HTR-8/SVneo (cell line): Measurements from ENCODE around the gene ZBTB46.
A peak's percentile ranks its signal among the peaks of the same experiment; 100 is the strongest.

ENCODE experiments used
- DNase-seq: peaks from one replicate; pipeline ENCODE4 v3.0.0; 2011; ENCODE audit warnings: low spot score, mixed read lengths; ENCODE audit not compliant: insufficient read length
- FAIRE-seq: peaks from 2 replicates; lab custom pipeline; 2011; peaks lifted over from hg19 to GRCh38; lab: Jason Lieb, UNC

ZBTB46 gene

DNA sequence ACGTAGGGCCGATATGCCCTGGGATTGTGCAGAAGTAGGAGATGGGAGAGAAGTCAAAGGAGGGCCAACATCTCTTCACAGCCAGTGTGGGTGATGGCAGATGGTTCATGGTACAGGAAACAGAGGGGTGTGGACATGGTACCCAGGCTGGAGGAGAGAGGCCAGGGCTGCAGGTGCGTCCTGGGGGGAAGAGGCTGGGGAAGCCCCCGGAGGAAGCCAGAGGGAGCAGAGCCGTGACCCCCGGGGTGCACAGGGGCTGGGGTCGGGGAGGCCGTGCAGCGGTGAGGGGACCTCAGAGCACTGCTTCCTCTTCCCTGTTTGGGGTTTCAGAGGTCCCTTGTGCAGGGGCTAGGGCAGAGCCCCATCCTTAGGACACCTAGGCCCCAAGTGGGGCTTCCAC is 11.2 kb upstream of the ZBTB46 start:
- no peak for DNase-seq
- FAIRE-seq = no peak

DNA sequence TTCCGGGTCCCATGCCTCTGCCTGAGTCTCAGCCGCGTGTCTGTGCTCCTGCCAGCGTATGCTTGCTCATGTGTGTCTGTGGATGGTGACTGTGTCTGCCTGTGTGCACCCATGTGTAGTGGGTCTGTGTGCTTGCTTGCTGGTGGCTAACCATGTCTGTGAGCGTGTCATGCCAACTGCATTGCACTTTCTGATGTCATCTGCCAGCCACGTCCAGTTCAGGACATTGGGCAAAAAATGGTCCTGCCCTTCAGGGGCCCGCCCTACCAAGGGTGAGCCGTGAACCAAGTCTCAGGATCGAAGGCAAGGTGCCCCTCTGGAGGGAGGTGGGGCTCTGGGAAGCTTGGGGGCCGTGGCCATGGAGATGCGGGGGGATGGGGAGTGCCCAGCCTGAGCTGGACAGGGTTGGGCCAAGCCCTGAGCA is 9.4 kb upstream of the ZBTB46 start:
- no peak for DNase-seq
- peak; percentile 90 for FAIRE-seq

DNA sequence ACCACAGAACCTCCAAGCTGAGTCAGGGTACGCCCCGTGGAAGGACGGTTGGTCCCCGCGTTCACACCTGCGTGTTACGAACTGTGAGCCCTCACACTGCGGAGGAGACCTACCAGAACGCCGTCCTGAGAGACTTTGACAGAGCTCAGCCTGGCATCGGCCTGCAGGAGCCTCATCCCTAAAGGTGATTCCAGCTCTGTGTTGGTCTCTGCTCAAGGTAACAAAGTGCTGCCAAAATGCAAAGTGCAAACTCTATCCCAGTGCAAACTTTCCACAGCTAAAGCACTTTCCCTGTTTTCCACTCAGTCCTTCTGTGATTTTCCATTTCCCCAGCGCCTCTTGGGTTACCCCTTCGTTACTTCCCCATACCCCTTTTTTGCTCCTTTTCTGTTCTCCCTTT is 8.6 kb upstream of the ZBTB46 start:
- no peak for DNase-seq
- FAIRE-seq = no peak

DNA sequence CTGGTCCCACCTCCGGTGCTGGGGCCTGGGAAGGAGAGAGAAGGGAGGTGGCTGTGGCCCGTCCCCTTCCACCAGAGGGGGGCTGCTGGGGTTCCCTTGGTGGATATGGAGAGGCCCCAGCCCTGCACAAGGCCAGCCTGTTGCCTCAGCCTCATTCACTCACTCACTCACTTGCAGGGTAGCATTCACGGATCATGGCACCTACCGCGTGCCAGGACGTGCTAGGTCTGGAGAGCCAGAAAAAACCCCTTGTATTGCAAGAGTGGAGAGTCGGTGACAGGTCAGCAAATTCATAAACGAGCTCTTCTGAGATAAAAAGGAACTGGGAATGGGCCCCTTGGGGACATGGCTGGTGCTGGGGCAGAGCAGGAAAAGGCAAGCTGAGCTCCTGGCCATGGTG is 6.4 kb upstream of the ZBTB46 start:
- DNase-seq = no peak
- FAIRE-seq = no peak

DNA sequence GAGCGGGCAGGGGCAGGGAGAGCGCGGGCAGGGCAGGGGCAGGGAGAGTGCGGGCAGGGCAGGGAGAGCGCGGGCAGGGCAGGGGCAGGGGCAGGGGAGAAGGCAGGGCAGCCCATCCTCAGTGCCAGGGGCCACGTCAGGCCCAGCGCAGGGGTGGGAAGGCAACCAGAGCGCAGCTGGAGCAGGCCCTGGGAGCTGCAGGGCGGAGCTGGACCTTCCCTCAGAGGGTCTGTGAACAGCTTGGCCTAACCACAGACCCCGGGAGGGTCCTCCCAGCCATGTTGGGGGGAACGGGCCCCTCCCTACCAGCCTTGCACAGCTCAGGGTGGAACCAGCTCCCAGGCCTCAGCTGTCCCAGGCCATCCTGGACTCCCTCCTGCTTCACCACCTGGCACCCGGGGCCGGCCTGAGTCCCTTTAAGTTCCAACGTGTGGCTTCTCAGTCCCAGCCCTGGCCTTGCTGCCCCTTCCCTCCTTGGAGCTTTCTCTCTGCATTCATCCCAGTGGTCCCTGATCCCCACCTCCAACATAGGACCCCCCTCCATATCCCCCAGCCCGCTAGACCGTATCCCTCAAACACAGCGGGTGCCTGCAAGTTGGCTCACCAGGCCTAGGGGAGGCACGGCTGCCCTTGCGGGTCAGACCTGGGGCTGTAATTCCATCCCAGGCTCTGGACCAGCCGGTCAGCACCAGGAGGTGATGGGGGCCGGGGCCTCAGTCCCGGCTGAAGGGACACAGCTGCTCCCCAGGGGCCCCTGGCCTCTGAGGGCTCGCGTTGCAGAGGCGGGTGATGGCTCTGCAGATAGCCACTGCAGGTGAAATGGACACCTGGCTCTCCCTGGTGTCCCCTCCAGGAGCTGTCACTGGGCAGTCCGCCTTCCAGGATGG is 5.6 kb upstream of the ZBTB46 start:
- FAIRE-seq (no peak), DNase-seq (no peak)

DNA sequence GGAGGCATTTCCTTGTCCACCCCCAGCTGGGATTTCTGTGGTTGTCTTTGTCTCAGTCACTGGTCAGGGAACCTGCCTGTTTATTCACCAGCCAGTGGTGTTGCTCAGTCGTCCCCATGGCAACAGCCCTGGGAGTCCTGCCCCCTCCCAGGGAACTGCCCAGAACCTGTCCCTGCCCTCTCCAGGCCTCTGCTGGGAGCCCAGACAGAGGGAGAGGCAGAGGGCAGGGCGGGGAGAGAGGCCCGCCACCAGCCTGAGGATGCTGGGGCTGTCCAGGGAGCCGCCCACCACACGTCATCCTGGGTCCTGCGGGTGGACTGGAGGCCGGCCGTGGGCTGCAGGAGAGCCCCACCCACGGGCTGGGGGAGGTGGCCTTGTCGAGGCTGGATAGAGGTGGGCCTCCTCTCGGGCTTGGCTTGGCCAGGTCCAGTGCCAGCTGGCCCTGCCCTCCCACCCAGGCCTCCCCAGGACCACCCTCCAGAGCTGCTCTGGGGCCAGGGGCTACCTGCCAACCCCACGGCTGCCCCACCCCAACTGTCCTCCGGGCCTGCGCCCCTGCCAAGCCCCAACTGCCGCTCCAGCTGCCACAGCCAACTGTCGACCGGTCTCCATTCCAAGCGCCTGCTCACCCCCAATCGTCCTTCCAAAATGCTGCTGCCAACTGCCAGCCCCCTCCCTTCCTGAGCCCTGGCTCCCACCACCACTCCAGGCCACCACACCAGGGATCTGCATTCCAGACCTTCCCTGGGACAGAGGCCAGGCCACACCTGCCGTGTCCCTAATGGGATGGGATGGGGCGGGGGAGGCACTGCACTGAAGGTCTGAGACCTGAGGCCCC is 4.2 kb upstream of the ZBTB46 start:
- FAIRE-seq (peak; percentile 99), DNase-seq (peak; percentile 100)

DNA sequence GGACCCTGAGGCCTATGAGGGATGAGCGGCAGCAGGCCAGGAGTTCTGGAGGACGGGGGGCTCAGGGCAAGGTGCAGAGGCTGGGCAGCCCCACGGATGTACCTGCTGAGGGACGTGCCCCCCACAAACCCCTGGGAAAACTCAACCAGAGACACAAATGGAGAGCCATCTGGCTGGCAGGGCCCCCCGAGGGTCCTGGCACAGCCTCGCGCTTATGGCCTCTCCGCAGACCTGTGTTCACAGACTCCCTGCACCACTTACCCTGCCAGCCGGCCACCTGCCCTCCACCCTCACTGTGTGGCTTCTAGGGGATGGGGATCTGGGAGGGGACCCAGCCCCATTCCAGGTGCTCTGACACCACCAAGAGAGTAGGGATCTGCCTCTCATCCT is 3.4 kb upstream of the ZBTB46 start:
- DNase-seq = no peak
- FAIRE-seq = no peak

DNA sequence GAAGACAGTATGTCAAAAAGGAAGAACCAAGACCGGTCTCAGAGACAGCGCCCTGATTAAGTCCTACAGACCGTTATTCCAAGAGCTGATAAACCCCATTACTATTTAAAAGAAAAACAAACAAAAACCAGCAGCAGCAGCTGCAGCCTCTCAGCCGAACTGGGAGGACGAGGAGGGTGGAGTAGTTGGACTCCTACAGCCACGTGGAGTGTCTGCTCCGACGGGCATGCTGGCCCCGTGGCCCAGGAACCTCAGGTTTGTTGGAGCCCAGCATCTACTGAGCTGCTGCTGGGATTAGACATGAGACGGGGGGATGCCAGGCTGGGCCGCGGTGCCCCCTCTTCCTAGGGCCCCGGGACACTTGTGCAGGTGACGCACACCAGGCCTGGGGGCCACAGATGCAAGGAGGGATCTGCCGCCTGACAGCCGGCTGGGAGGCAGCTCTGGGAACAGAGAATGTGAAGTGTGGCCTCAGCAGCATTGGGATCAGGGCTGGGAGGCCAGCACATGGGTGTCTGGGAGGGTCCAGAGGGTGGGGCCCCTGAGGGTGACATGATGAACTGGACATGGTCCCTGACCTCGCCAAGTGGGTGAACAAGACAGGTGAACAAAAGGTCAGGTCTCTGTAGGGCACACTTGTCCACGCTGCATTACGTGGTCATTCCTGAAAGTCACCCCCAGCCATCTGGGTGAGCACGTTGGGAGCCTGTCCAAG is 2.9 kb upstream of the ZBTB46 start:
- peak; percentile 59 for FAIRE-seq
- no peak for DNase-seq

DNA sequence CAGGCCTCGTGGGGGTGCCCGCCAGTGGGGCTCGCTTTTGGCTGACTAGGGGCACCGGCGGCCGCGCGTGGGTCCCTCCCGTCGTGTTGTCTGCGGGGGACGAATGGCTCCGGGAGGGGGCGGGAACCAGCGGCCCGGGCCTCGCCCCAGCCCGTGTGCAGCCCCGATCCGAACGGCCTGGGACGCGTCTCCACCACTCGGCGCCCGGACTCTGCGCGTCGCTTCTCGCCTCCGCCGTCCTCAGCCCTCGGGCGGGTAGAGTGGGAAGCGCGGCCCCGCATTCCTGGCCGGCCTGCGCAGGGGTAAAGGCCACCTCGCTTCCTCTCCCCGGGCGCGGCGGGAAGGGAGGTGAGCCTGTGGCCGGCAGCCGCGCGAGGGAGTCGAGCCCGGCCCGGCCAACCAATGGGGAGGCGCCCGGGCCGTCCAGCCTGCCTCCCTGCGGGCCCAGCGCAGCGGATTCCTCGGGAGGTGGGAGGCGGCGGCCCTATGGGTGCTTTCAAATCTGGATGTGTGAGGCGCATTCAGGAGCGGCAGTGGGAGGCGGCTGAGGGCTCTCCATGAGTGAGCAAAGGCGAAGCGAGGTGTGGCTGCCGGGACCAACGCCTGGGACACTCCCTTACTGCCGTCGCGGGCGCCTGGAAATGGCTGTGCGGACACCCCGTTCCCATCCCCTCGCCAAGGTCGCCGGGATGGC is 1.1 kb upstream of the ZBTB46 start:
- FAIRE-seq = no peak
- DNase-seq = no peak

DNA sequence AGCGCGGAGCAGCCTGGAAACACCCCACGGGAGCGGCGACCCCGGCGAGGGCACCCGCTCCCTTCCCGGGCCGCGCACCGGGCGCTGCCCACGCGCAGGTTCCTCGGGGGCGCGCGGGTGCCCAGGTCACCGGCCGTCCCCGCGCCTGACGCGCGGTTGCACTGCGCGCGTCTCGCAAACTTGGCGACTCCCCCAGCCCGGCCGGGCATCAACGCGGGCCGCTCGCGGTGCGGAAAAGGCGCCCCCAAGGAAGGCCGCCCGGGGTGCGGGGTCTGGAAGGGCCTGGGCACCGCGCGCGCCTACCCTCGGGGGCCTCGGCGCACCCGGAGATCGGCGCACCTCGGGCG is 555 bp upstream of the ZBTB46 start:
- DNase-seq (no peak), FAIRE-seq (no peak)

DNA sequence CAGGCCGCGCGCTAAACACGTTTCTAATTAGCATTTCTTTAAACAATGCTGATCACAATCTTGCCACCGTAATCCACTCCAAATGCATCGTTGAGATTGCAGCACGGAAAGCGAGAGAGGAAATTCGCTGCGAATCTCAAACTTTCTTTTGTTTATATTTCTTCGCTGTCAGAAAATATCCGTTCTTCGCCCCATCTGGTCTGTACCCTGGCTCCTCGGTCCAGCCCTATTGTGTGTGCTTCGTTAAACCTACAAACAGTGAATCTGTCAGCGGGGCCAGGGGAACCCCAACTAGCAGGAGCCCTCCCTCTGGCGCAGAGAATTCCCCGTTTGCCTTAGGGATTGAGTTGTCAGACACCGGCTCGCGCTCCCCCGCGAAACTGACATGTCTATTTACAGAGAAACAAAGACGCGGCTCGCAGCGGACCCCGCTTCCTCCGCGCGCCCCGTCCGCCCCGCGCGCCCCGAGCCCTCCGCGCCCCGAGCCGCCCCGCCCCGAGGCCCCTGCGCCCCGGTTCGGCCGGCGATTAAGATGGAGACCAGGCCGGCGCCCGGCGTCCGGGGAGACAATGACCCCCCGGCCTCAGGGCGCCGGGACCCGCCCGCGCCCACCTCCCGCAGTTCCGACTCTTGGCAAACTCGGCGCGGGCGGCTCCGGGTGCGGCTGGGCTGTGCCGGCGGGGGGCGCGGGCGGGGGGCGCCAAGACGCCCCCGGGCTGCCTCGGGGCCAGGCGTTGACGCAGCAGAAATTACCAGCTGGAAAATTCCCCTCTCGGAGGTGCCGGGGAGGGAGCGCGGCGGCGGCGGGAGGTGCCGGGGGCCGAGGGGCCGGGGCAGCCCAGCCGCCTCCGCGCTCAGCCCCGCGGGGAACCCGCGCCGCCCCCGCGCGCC is 874 bp downstream of the ZBTB46 start:
- DNase-seq = peak; percentile 76
- peak; percentile 38 for FAIRE-seq

DNA sequence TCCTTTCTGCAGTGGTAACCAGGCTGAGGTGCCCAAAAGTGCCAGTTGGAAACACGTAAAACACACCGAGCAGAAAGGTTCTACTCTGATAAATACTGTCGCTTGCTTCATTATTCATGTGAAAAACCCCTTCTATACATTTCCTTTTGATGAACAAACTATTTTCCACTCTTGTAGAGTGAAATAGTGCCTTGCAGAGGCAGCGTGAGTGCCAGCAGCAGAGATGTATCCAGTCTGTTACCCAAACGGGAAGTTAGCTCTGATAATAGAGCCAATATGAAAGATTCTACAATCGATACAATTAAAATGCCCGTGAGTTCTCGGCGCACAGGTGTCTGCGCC is 1.5 kb downstream of the ZBTB46 start:
- FAIRE-seq (peak; percentile 60), DNase-seq (no peak)

DNA sequence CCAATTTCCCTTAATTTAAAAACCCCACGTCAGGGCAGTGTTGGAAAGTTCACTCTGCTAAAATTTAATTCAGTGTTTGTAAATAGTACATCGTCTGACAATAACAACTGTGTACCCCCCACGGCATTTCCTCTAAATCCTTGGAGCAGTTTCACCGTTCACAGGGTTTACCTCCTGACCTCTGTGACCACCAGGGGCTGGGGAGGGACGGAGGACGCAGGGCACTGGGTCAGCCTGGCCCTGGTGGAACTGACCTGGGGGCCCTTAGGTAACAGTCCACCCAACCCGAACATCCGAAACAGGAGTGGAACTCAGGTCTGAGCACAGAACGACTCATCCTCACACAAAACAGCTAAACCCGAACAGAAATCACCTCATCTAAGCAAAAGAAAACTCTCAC is 2.1 kb downstream of the ZBTB46 start:
- DNase-seq = no peak
- no peak for FAIRE-seq

DNA sequence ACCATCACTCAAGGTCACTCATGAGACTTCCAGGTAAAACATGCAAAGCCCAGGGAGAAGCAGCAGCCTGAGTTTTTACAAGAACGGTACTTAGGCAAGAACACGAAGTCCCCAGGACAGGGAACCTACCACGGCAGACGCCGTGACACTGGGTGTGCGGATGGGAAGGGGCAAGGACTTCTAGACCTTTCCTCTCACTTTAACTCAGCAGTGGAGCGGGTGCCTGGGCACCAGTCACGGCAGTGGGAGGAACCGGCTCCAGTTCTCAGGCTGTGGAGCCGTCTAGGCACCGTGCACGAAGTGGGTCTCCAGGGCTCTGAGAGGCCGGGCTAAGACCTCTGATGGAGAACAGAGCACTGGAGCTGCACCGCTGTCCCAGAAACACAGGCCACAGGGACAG is 2.5 kb downstream of the ZBTB46 start:
- FAIRE-seq (no peak), DNase-seq (no peak)

DNA sequence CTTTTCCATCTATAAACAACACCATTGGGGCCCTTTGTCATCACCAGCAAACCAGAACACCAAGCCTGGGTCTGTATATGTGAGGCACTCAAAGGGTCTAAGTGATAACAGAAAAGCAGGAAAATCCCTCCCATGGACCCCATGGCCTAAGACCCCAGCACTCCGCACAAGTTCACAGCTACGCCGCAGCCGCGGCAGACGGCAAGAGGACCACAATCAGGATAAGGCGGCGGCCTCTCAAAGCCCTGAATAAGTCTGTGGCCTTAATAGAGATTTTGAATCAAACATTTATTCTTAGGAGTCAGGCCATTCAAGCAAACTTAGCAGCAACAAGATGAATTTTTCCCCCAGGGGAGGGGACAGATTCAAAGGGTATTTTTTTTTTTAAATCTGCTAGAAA is 2.9 kb downstream of the ZBTB46 start:
- DNase-seq (no peak), FAIRE-seq (no peak)

DNA sequence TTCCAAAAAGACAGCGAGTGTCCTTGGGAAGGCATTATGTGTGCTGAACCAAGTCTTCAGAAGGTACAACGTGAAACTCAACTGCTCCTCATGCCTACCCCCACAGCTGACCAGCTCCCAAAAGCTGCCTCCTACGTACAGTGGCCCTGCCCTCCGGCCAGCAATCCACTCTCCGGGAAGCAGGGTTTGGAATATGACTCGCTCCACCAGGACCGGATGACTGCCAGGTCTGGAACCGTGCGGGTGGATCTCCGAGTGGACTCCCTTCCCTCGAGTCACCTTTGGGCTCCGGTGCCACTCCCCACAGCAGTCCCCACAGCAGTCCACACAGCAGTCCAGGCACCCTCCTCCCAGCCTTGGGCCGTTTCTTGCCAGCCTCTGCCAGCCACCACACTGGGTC is 4.3 kb downstream of the ZBTB46 start:
- no peak for DNase-seq
- FAIRE-seq = peak; percentile 26

DNA sequence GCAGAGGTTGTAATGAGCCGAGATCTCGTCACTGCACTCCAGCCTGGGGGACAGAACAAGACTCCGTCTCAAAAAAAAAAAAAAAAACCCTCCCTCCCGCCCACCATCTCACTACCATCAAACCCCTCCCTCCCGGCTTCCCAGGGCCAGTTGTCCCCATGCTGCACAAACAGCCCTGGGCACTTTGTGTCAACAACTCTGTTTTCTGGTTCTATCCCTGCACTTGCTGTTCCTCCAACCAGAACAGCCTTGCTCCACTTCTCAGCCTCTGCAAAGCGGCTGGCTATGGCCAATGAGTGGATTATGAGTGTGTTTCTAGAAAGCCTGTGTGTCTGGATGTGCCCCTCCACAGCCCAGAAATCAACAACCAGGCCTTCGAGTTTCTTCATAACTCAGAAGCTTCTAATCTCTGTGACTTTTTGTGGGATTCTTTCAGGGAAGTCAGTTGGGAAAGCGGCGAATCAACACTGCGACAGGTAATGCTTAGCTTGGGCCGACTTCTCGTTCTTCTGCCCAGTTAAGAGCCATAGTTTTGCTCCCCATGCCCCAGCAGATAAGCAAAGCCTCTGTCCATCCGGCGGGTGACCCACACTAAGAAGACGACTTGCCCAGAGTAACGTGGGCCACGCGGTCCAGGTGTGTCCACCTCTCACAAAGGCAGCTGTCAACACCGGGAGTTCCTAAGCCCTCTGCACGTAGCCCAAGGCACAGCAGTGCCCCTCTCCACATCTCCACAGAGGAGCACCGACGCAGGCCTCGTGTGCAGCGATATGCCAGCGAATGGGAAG is 5.5 kb downstream of the ZBTB46 start:
- DNase-seq (no peak), FAIRE-seq (no peak)

DNA sequence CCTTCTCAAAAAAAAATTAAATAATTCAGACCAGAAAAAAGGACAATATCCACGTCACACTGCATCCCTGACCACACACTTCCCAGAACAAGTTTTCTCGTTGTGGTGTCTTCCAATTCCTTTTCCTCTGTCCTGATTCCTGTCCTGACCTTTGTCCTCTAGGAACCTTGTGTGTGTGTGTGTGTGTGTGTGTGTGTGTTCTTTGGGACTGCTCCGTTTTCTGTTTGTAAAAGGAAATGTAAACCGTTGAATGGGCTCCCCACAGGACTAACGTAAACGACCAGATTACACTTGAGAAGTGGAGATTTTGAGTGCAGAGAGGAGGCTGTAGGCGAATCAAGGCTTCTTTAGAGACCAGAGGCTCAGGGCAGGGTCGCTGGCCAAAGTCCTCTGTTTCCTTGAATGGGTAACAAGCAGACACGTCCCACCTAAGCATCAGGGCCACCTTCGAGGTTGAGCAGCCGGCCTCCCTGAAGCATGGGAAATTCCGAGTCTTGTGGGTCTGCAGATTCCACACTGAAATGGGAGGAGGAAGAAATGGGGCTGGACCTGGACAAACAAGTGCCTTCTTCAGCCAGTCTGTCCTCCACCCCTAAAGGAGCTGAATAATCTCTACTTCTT is 7.3 kb downstream of the ZBTB46 start:
- DNase-seq (no peak), FAIRE-seq (no peak)
